Motor neuron (in vitro differentiated cells): ENCODE measurements around the gene ZNF322. TPM values are rescaled to one million over a fixed set of nuclear protein-coding genes. Genes with fewer than 3 reads are reported as not detected.

Experiments used
- ATAC-seq, 8 experiments: fragments of 200-7000 bp; cut with Tn5 transposase; replicated peaks in 6 of 8; 2 replicates each; pipeline ENCODE4 v1.8.0; 2021; ENCODE audit warnings: mild to moderate bottlenecking in 8 of 8, moderate library complexity in 8 of 8
- H3K27ac ChIP-seq, 2 donors: fragments of 250-450 bp; sonication (Bioruptor Pico); 2 replicates each; pipeline ENCODE4 v1.9.0; 2021; ENCODE audit warnings: antibody characterized with exemption in 2 of 2, mild to moderate bottlenecking in 2 of 2, moderate library complexity in 1 of 2
- H3K4me1 ChIP-seq, 2 donors: fragments of 250-450 bp; sonication (Bioruptor Pico); replicated peaks in 1 of 2; 2 replicates each; pipeline ENCODE4 v1.6.1; 2021; ENCODE audit warnings: antibody characterized with exemption in 2 of 2, mild to moderate bottlenecking in 2 of 2, moderate library complexity in 1 of 2
- H3K4me3 ChIP-seq, 5 donors: fragments of 250-450 bp; sonication (Bioruptor Pico); 2 replicates each; pipeline ENCODE4 v1.9.0; 2021; ENCODE audit warnings: antibody characterized with exemption in 5 of 5, mild to moderate bottlenecking in 5 of 5, moderate library complexity in 4 of 5
- WGBS, 10 experiments: fragments of 450-650 bp; shearing (Covaris generic); methylation state at CpG; one replicate each; pipeline ENCODE4 v1.0.0; 2022; 5-methylcytosine and 5-hydroxymethylcytosine counted together
- in situ Hi-C, 9 experiments: fragments of 400-800 bp; cut with MboI; loops; one replicate each; pipeline ENCODE4 v1.15.0; 2021; ENCODE audit warnings: low sequenced_read_pairs in 9 of 9, low pct_unique_long_range_greater_than_20kb in 2 of 9; ENCODE audit not compliant: unreplicated experiment in 9 of 9
- total RNA-seq, 8 experiments: library from RNA; unstranded; fragments of 300-600 nt; gene quantifications; 2 replicates each; pipeline versions ENCODE4 v1.2.3 to v1.2.4, GENCODE V29; 2022

Gene ZNF322
- total RNA-seq, 8 experiments from 2014 or later: 12.2 to 42.8 (median 33.9) TPM

- in situ Hi-C loops: no loop called here
- Histone ChIP-seq H3K4me1 (peaks cover 0 to 3% of the 10 kb centered on the region in 2 donors), H3K27ac (no peak overlapping the region), H3K4me3 (no peak overlapping the region)
- WGBS, 10 experiments: 89 to 100% (median 95%) methylated on average over 4 to 5 of the region's 5 CpGs
- no peak for ATAC-seq
These were observed 6.5 kb downstream of the ZNF322 start for GRCh38 chr6:26653007-26653406.

DNA sequence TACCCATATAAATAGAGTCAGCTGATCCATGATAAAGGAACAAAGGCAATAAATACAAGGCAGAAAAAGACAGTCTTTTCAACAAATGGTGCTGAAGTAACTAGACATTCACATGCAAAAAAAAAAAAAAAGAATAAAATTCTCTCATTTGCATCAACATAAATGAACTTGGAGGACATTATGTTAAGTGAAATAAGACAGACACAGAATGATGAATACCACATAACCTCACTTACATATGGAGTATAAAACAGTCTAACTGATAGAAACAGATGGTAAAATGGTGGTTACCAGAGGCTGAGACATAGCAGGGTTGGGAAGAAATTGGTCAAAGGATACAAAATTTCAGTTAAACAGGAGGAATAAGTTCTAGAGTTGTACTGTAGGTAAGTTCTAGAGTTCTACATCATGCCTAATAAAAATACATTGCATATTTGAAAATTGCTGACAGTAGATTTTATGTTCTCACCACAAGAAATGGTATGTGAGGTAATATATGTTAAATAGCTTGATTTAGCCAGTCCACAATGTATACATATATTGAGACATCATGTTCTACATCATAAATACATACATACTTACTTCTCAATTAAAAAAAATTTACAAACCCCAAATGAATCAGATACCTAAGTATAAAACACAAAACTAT is 8.3 kb downstream of the ZNF322 start:
- ATAC-seq: peak in 3 of 8 experiments; percentile 49 to 55 (median 54)
- Histone ChIP-seq H3K4me3 (no peak overlapping the region), H3K4me1 (no peaks in the 10 kb centered on the region), H3K27ac (no peak overlapping the region)
- in situ Hi-C loops: no loop called here

DNA sequence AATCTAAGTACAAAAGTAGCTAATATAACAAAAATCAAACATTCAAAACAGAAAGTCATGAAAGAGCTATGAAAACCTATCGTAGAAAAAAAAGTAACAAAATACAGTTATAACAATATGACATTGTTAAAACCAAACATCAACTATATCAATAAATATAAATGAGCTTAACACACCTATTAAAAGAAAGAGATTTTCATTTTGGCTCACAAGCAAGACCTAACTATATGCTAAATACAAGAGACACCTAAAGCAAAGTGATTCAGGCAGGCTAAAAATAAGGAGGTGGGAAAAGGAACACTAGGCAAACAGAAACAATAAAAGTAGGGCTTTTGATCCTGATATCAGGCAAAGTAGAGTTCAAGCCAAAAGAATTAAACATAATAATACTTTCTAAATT is 13.5 kb downstream of the ZNF322 start:
- Histone ChIP-seq H3K27ac (no peak overlapping the region), H3K4me1 (no peaks in the 10 kb centered on the region), H3K4me3 (no peak overlapping the region)
- no peak for ATAC-seq
- 93 to 100% (median 100%) methylated on average over 1 of the region's 1 CpG for WGBS, 10 experiments
- in situ Hi-C loops: no loop called here

GRCh38 chr6:26640806-26641205 is 18.7 kb downstream of the ZNF322 start:
- 80 to 100% (median 100%) methylated on average over 1 to 2 of the region's 2 CpGs; no CpG with 5 or more reads in 1 of the 10 experiments for WGBS, 10 experiments
- H3K4me1 ChIP-seq: no peaks in the 10 kb centered on the region
- H3K4me3 ChIP-seq: no peak overlapping the region
- in situ Hi-C loops: no loop called here
- ATAC-seq: no peak
- no peak overlapping the region for H3K27ac ChIP-seq

- WGBS, 10 experiments: 0 to 36% (median 20%) methylated on average over 1 of the region's 1 CpG; no CpG with 5 or more reads in 3 of the 10 experiments
- no peak for ATAC-seq
- in situ Hi-C loops: no loop called here
- H3K4me3 ChIP-seq: no peak overlapping the region
- H3K27ac ChIP-seq: no peak overlapping the region
- no peaks in the 10 kb centered on the region for H3K4me1 ChIP-seq
These were observed 30.2 kb downstream of the ZNF322 start for GRCh38 chr6:26629359-26629758.

DNA sequence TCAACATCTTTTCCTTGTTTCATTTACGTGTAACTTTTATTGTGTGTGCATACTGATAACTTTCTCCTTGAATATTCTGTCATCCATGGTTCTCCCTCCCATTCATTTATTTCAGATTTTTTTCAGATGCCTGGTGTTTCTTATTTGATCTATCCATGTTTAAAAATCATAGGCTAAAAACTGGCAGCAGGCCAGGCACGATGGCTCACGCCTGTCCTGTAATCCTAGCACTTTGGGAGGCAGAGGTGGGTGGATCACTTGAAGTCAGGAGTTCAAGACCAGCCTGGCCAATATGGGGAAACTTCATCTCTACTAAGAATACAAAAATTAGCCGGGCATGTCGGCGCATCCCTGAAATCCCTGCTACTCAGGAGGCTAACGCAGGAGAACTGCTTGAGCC is 31.7 kb downstream of the ZNF322 start:
- no peak overlapping the region for H3K4me3 ChIP-seq
- in situ Hi-C loops: no loop called here
- no peak for ATAC-seq
- WGBS, 10 experiments: 29 to 94% (median 80%) methylated on average over 1 to 7 of the region's 7 CpGs
- H3K4me1 ChIP-seq: no peaks in the 10 kb centered on the region
- H3K27ac ChIP-seq: no peak overlapping the region

DNA sequence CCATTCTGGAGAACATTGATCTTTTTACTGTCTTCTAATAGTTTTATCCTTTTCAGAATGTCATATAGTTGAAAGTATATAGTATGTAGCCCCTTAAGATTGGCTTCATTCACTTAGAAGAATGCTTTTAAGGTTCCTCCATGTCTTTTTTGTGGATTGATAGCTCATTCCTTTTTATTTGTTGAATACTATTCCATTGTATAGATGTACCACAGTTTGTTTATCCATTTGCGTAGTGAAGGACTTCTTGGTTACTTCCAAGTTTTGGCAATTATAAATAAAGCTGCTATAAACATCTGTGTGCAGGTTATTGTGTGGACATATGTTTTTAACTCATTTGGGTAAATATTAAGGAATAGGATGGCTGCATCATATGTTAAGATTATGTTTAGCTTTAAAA is 35.0 kb downstream of the ZNF322 start:
- Histone ChIP-seq H3K4me3 (no peak overlapping the region), H3K4me1 (no peaks in the 10 kb centered on the region), H3K27ac (no peak overlapping the region)
- ATAC-seq: no peak
- in situ Hi-C loops: no loop called here
- WGBS, 10 experiments: 0 to 100% (median 93%) methylated on average over 1 of the region's 1 CpG; no CpG with 5 or more reads in 2 of the 10 experiments

DNA sequence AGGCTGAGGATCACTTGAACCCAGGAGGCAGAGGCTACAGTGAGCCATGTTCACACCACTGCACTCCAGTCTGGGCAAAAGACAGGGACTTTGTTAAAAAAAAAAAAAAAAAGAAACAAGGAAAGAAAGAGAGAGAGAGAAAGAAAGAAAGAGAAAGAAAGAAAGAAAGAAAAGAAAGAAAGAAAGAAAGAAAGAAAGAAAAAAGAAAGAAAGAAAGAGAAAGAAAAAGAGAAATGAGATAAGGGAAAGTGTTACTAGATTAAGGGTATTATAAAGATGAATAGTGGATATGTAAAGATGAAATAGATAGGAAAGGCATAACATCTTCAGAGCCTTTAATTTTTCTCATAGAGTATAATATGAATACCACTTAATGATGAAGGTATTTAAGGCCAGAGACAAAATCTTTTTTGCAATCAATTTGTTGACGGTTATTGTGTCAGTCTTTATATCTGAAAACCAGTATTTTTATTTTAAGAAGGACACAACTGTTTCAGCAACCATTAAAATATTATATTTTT is 36.1 kb downstream of the ZNF322 start:
- no peak for ATAC-seq
- WGBS, 10 experiments: 0 to 97% (median 42%) methylated on average over 1 of the region's 1 CpG
- in situ Hi-C loops: no loop called here

DNA sequence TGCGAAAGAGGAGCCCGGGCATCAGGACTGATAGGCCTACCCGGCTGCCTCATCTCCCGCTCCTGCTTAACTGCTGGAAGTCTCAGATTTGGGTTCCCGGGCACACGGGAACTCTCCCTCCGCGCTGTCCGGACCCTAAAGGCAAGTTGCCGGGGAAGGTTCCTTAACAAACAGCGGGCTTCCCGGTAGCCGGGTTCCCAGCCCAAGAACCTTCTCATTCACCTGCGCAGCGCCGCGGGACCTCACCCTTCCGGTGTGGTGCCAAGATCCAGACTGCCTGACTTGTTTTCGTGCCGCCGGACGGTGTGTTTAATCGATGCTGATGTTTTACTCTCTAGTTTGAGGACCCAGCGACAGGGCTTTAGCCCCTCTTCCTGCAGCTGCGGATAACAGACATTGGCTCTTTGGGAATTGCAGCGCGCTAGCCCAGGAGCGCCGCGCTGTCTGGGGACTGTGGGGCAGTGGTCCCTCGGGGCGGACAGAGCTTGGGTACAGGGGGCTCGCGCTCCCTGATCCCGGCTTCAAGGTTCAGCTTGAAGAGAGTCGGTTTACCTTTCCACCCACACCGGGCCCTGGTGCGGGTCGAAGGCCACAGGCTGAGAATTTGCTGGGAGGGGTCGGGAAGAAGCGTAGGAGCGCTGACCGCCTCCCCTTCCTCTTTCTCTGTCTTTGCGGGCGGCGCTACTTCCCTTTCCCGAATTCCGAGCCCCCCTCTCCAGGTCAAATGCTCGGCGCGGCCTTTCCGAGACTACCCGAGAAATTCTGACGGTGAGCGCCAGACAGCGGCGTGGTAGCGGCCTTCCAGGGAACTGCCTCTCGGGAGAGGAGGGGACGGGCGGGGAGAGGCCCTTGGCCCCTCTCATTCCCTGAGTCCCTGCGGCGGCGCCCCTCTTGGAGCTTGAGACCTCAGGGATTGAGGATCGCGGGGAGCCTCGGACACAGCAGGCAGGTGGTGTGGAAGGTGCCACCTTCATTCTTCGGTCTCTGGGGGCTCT is 45.6 kb downstream of the ZNF322 start:
- Histone ChIP-seq H3K27ac (no peak overlapping the region), H3K4me3 (peak overlapping the region in 2 of 5 donors; percentile 9 to 25), H3K4me1 (no peaks in the 10 kb centered on the region)
- 0 to 16% (median 7%) methylated on average over 1 to 11 of the region's 68 CpGs; no CpG with 5 or more reads in 3 of the 10 experiments for WGBS, 10 experiments
- peak in 4 of 8 experiments; percentile 33 to 78 (median 40) for ATAC-seq
- in situ Hi-C loops: no loop called here

More for the DNA sequence above, 36.1 kb downstream of the ZNF322 start:
- no peak overlapping the region for H3K27ac ChIP-seq
- H3K4me3 ChIP-seq: no peak overlapping the region
- H3K4me1 ChIP-seq: no peaks in the 10 kb centered on the region

GRCh38 chr6:26613201-26613600 is 46.3 kb downstream of the ZNF322 start:
- WGBS, 10 experiments: 0 to 83% (median 48%) methylated on average over 1 to 10 of the region's 19 CpGs; no CpG with 5 or more reads in 6 of the 10 experiments
- in situ Hi-C loops: no loop called here
- no peaks in the 10 kb centered on the region for H3K4me1 ChIP-seq
- no peak overlapping the region for H3K27ac ChIP-seq
- ATAC-seq: no peak
- H3K4me3 ChIP-seq: no peak overlapping the region

DNA sequence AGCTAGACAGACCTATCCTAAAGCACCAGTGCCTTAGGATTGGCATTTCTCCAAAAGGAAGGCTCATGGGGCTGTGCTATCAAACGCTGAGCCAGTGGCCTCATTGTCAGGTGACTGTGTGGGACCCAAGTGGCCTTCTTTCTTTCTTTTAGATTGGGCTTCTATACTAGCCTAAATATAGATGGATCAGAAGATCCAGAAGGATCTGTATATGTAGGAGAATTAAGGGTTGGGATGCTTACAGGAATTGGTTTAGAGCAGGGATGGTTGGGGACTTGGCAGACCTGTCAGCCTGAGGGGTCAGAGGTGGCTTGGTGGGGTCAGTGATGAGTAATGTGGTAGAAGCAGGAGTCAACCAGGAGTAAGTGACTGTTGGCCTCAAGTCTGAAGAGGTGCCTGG is 47.9 kb downstream of the ZNF322 start:
- H3K27ac ChIP-seq: no peak overlapping the region
- in situ Hi-C loops: no loop called here
- WGBS, 10 experiments: 20 to 71% (median 45%) methylated on average over 1 of the region's 1 CpG; no CpG with 5 or more reads in 6 of the 10 experiments
- H3K4me1 ChIP-seq: no peaks in the 10 kb centered on the region
- ATAC-seq: no peak
- no peak overlapping the region for H3K4me3 ChIP-seq

DNA sequence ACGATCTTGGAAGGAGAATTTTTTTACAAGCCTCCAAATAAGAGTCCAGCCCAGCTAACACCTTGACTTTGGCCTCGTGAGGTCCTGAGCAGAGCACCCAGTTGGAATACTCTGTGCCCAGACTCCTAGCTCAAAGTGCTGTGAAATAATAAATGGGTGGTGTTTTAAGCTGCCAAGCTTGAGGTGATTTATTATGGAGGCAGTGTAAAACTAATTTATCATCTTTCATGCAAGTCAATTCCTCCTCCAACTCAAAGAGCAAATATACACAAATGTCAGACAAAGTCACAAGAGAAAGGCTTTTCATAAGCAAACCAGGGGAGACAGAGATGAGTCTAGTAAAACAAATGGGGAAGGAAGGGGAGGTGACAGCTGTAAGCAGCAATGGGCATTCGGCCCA is 50.1 kb downstream of the ZNF322 start:
- in situ Hi-C loops: loop anchor here in 2 of 9 experiments (5.0 to 10.0 kb wide), 2 partner anchors 473 to 475 kb away; no protein-coding TSS in a partner anchor
- 14 to 61% (median 39%) methylated on average over 1 to 3 of the region's 3 CpGs; no CpG with 5 or more reads in 2 of the 10 experiments for WGBS, 10 experiments
- ATAC-seq: no peak
- no peaks in the 10 kb centered on the region for H3K4me1 ChIP-seq
- H3K27ac ChIP-seq: no peak overlapping the region
- H3K4me3 ChIP-seq: no peak overlapping the region
